ENCODE results near the gene DBNDD2. TPM values are rescaled to one million over a fixed set of nuclear protein-coding genes. Genes with fewer than 3 reads are reported as not detected.

DBNDD2 gene
- total and polyA plus RNA-seq, 4 donors, result 11.7 to 75.4 (median 57.8) TPM

DNA sequence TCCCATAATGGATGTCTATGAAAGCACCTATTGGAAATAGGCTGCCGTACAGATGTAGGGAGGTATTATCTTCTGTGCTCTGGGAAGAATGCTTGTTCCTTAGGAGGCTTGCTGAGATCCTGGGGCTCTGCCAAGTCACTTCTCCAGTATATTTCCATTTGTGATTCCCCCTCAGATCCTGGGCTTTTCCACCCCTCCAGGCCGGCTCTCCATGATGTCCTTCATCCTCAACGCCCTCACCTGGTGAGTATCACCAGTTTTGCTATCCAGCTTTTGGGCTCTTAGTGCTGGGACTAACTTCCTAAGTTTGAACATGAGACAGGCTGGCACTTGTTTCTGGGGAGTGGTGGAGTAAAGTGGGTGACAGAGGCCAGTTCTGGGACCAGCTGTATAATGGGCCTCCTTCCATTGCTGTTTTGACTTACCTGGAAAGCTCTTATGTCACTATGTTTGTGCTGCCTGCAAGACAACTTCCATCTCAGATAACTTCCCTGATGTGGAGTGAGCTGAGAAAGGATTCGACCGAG is 42.6 kb upstream of the DBNDD2 start:
- H3K9ac ChIP-seq (ENCODE audit: insufficient read depth in 1 of 2, low read length in 2 of 2), result no peak overlapping the region
- peaks cover 6 to 27% (median 16%) of the 10 kb centered on the region in 4 donors for H3K36me3 ChIP-seq (ENCODE audit: control insufficient read depth in 4 of 4, insufficient read depth in 4 of 4, low read length in 4 of 4)
- no peaks in the 10 kb centered on the region for H3K27me3 ChIP-seq (ENCODE audit: control insufficient read depth in 3 of 3, insufficient read depth in 3 of 3, low read length in 2 of 3)
- ATAC-seq (ENCODE audit: insufficient read depth, low FRiP score) (no peak), DNase-seq (no peak)
- TF ChIP-seq, protein P1, sequence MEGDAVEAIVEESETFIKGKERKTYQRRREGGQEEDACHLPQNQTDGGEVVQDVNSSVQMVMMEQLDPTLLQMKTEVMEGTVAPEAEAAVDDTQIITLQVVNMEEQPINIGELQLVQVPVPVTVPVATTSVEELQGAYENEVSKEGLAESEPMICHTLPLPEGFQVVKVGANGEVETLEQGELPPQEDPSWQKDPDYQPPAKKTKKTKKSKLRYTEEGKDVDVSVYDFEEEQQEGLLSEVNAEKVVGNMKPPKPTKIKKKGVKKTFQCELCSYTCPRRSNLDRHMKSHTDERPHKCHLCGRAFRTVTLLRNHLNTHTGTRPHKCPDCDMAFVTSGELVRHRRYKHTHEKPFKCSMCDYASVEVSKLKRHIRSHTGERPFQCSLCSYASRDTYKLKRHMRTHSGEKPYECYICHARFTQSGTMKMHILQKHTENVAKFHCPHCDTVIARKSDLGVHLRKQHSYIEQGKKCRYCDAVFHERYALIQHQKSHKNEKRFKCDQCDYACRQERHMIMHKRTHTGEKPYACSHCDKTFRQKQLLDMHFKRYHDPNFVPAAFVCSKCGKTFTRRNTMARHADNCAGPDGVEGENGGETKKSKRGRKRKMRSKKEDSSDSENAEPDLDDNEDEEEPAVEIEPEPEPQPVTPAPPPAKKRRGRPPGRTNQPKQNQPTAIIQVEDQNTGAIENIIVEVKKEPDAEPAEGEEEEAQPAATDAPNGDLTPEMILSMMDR (IDR thresholded peaks at IDR 0.05; ENCODE audit: control extremely low read depth, extremely low read depth), result no peak
- 92 to 97% methylated on average over 5 of the region's 5 CpGs for WGBS, 2 donors
- no peak overlapping the region for H3K27ac ChIP-seq (ENCODE audit: low read depth in 1 of 2, low read length in 1 of 2)
- H3K4me1 ChIP-seq (ENCODE audit: control insufficient read depth in 5 of 5, insufficient read depth in 5 of 5, low read length in 5 of 5), result peaks cover 6 to 13% (median 11%) of the 10 kb centered on the region in 5 donors
- H3K4me3 ChIP-seq, result no peak overlapping the region
- H3K9me3 ChIP-seq (ENCODE audit: control insufficient read depth in 4 of 4, insufficient read depth in 3 of 4, low read length in 3 of 4), result no peaks in the 10 kb centered on the region

DNA sequence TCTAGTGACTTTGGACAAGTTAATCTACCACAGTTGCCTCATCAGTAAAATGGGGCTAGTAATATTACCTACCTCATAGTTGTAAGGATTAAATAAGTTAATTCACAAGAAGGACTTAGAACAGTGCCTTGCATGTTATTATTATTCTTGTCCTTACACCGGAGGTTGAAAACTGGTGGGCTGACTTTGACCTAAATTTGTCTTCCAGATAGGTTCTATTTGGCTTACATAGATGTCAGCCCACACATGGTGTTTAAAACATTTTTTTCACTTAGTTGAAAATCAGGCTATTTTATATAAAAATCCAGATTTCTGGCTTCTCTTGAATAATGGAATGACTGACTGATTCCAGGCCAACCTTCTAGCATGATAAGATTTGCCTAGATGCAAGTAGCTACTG is 41.9 kb upstream of the DBNDD2 start:
- TF ChIP-seq, protein P1 (IDR thresholded peaks at IDR 0.05; ENCODE audit: control extremely low read depth, extremely low read depth), result no peak
- H3K4me1 ChIP-seq (ENCODE audit: control insufficient read depth in 5 of 5, insufficient read depth in 5 of 5, low read length in 5 of 5), result peaks cover 6 to 12% (median 10%) of the 10 kb centered on the region in 5 donors
- WGBS, 2 donors, result 94 to 96% methylated on average over 1 of the region's 1 CpG

DNA sequence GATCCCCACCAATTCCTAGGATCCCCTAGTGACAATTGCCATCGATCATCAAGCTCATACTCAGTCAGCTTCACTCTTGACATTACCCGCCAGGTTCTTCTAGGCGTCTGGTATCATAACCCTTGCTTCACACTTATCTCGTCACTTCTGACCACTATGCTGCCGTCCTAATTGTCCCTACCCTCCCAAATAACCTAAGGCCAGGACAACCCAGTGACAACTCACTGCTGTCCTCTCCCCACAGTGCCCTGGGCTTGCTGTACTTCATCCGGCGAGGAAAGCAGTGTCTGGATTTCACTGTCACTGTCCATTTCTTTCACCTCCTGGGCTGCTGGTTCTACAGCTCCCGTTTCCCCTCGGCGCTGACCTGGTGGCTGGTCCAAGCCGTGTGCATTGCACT is 41.5 kb upstream of the DBNDD2 start:
- no peak overlapping the region for H3K9ac ChIP-seq (ENCODE audit: insufficient read depth in 1 of 2, low read length in 2 of 2)
- no peak overlapping the region for H3K27ac ChIP-seq (ENCODE audit: low read depth in 1 of 2, low read length in 1 of 2)
- peaks cover 6 to 12% (median 10%) of the 10 kb centered on the region in 5 donors for H3K4me1 ChIP-seq (ENCODE audit: control insufficient read depth in 5 of 5, insufficient read depth in 5 of 5, low read length in 5 of 5)
- no peak for ATAC-seq (ENCODE audit: insufficient read depth, low FRiP score)
- DNase-seq, result no peak
- no peak overlapping the region for H3K4me3 ChIP-seq
- no peaks in the 10 kb centered on the region for H3K27me3 ChIP-seq (ENCODE audit: control insufficient read depth in 3 of 3, insufficient read depth in 3 of 3, low read length in 2 of 3)
- TF ChIP-seq, protein P1 (IDR thresholded peaks at IDR 0.05; ENCODE audit: control extremely low read depth, extremely low read depth), result no peak
- 86 to 90% methylated on average over 11 of the region's 11 CpGs for WGBS, 2 donors
- H3K9me3 ChIP-seq (ENCODE audit: control insufficient read depth in 4 of 4, insufficient read depth in 3 of 4, low read length in 3 of 4), result no peaks in the 10 kb centered on the region
- peaks cover 6 to 27% (median 16%) of the 10 kb centered on the region in 4 donors for H3K36me3 ChIP-seq (ENCODE audit: control insufficient read depth in 4 of 4, insufficient read depth in 4 of 4, low read length in 4 of 4)

More for the DNA sequence above, 41.9 kb upstream of the DBNDD2 start:
- Histone ChIP-seq H3K36me3 (ENCODE audit: control insufficient read depth in 4 of 4, insufficient read depth in 4 of 4, low read length in 4 of 4) (peaks cover 6 to 27% (median 16%) of the 10 kb centered on the region in 4 donors), H3K4me3 (no peak overlapping the region), H3K9me3 (ENCODE audit: control insufficient read depth in 4 of 4, insufficient read depth in 3 of 4, low read length in 3 of 4) (no peaks in the 10 kb centered on the region), H3K9ac (ENCODE audit: insufficient read depth in 1 of 2, low read length in 2 of 2) (no peak overlapping the region), H3K27ac (ENCODE audit: low read depth in 1 of 2, low read length in 1 of 2) (no peak overlapping the region), H3K27me3 (ENCODE audit: control insufficient read depth in 3 of 3, insufficient read depth in 3 of 3, low read length in 2 of 3) (no peaks in the 10 kb centered on the region)
- DNase-seq, result no peak
- ATAC-seq (ENCODE audit: insufficient read depth, low FRiP score), result no peak

DNA sequence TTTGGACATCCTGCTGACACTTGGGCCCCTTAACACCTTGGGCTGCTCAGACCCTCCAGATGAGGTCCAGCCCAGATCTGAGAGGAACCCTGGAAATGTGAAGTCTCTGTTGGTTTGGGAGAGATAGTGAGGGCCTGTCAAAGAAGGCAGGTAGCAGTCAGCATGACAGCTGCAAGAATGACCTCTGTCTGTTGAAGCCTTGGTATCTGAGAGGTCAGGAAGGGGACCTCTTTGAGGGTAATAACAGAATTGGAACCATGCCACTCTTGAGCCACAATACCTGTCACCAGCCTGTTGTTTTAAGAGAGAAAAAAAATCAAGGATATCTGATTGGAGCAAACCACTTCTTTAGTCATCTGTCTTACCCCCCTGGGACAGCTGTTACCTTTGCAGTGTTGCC is 41.0 kb upstream of the DBNDD2 start:
- peaks cover 6 to 12% (median 10%) of the 10 kb centered on the region in 5 donors for H3K4me1 ChIP-seq (ENCODE audit: control insufficient read depth in 5 of 5, insufficient read depth in 5 of 5, low read length in 5 of 5)

More for the DNA sequence above, 41.0 kb upstream of the DBNDD2 start:
- TF ChIP-seq, protein P1 (IDR thresholded peaks at IDR 0.05; ENCODE audit: control extremely low read depth, extremely low read depth), result no peak
- H3K9me3 ChIP-seq (ENCODE audit: control insufficient read depth in 4 of 4, insufficient read depth in 3 of 4, low read length in 3 of 4), result no peaks in the 10 kb centered on the region
- no peak overlapping the region for H3K9ac ChIP-seq (ENCODE audit: insufficient read depth in 1 of 2, low read length in 2 of 2)
- no peak overlapping the region for H3K27ac ChIP-seq (ENCODE audit: low read depth in 1 of 2, low read length in 1 of 2)
- H3K36me3 ChIP-seq (ENCODE audit: control insufficient read depth in 4 of 4, insufficient read depth in 4 of 4, low read length in 4 of 4), result peaks cover 6 to 29% (median 16%) of the 10 kb centered on the region in 4 donors
- no peak overlapping the region for H3K4me3 ChIP-seq
- DNase-seq (no peak), ATAC-seq (ENCODE audit: insufficient read depth, low FRiP score) (no peak)
- H3K27me3 ChIP-seq (ENCODE audit: control insufficient read depth in 3 of 3, insufficient read depth in 3 of 3, low read length in 2 of 3), result no peaks in the 10 kb centered on the region
